Measurements from ENCODE around the gene AMACR. TPM values are rescaled to one million over a fixed set of nuclear protein-coding genes. Genes with fewer than 3 reads are reported as not detected.
A peak's percentile ranks its signal among the peaks of the same experiment; 100 is the strongest.

AMACR gene
- total and polyA plus RNA-seq, 9 of the 15 experiments (the other 6 are each of a cell fraction or from before 2014, with no cell fraction given): 0.72 to 4.6 (median 4.0) TPM

- 81% methylated on average over 4 of the region's 4 CpGs for WGBS (ENCODE audit: insufficient coverage, low coverage, missing lambda C conversion rate)
- CTCF ChIA-PET (ENCODE audit: low intra/inter-chr PET ratio): no interaction called here
- in situ Hi-C loops (cut with MboI) (loop anchor here (10.0 kb wide), 1 partner anchor 445 kb away; no protein-coding TSS in a partner anchor), intact Hi-C loops (cut with micrococcal nuclease) (loop anchor here (5.0 kb wide), 1 partner anchor 452 kb away; no protein-coding TSS in a partner anchor)
- no peaks in the 10 kb centered on the region for H3K27me3 ChIP-seq (ENCODE audit: control insufficient read depth in 2 of 2, insufficient read depth in 2 of 2, low read length in 2 of 2)
- H3K79me2 ChIP-seq (ENCODE audit: control insufficient read depth, insufficient read depth, low read length): no peaks in the 10 kb centered on the region
- no peak overlapping the region for H3K9ac ChIP-seq (ENCODE audit: insufficient read depth in 1 of 2, low read depth in 2 of 2, low read length in 2 of 2)
- no peaks in the 10 kb centered on the region for H3K9me3 ChIP-seq (replicated peaks; ENCODE audit: control insufficient read depth, insufficient read depth, low read depth, low read length)
- no peaks in the 10 kb centered on the region for H3K4me1 ChIP-seq (replicated peaks in 1 of 2; ENCODE audit: control insufficient read depth in 2 of 2, insufficient read depth in 2 of 2, low read length in 2 of 2)
- H3K27ac ChIP-seq (ENCODE audit: extremely low read depth, low read depth, low read length): no peak overlapping the region
- H2AFZ ChIP-seq (ENCODE audit: low read depth, low read length): no peak overlapping the region
- BruUV-seq (replicated peaks): no TSS peak
- POLR2A ChIA-PET: interaction anchor here (0.7 kb wide), 1 partner anchor 24 kb away, joined by 3 read pairs; no protein-coding TSS in a partner anchor
- H4K20me1 ChIP-seq (replicated peaks; ENCODE audit: control insufficient read depth, insufficient read depth, low read length): no peaks in the 10 kb centered on the region
- FAIRE-seq: no peak
- no peak overlapping the region for H3K4me3 ChIP-seq
- no peak overlapping the region for H3K4me2 ChIP-seq (ENCODE audit: insufficient read depth, low read length)
- ATAC-seq: no peak
- no peaks in the 10 kb centered on the region for H3K36me3 ChIP-seq (ENCODE audit: control insufficient read depth, insufficient read depth, low read length)
- DNase-seq (ENCODE audit: extremely low read depth in 1 of 4, low spot score in 3 of 4): no peak
- no peaks in the 10 kb centered on the region for H3K9me1 ChIP-seq (ENCODE audit: control insufficient read depth, insufficient read depth, low read length)
- TF ChIP-seq ZNF143 (CRISPR knock-in tag; IDR thresholded peaks at IDR 0.05) (no peak), ZNF354B (CRISPR knock-in tag; IDR thresholded peaks at IDR 0.05) (no peak), C11orf30 (IDR thresholded peaks at IDR 0.05; ENCODE audit: low read depth) (peak; percentile 93), MAFF (IDR thresholded peaks at IDR 0.05; ENCODE audit: low read length) (peak; percentile 95), HDAC3 (IDR thresholded peaks at IDR 0.05; ENCODE audit: borderline replicate concordance, partially characterized antibody) (no peak), THRB (CRISPR knock-in tag; conservative IDR thresholded peaks at IDR 0.05) (no peak), FUS (optimal IDR thresholded peaks at IDR 0.05; ENCODE audit: low read depth, low read length) (no peak), LARP7 (IDR thresholded peaks at IDR 0.05) (no peak), TFAM (CRISPR knock-in tag; conservative IDR thresholded peaks at IDR 0.05) (no peak), PCBP2 (IDR thresholded peaks at IDR 0.05; ENCODE audit: low read depth, low read length, poor library complexity, severe bottlenecking) (no peak), ZNF12 (CRISPR knock-in tag; IDR thresholded peaks at IDR 0.05) (no peak), RREB1 (CRISPR knock-in tag; IDR thresholded peaks at IDR 0.05) (no peak), GATAD2B (IDR thresholded peaks at IDR 0.05; ENCODE audit: borderline replicate concordance) (no peak), NFYB (IDR thresholded peaks at IDR 0.05; ENCODE audit: extremely low read depth, insufficient read length) (no peak), NFE2 (IDR thresholded peaks at IDR 0.05; ENCODE audit: low read depth) (peak; percentile 60), XRCC3 (IDR thresholded peaks at IDR 0.05) (no peak), ZBTB17 (CRISPR knock-in tag; IDR thresholded peaks at IDR 0.05) (no peak), MAFK (IDR thresholded peaks at IDR 0.05; ENCODE audit: low read length) (peak; percentile 96), ZNF561 (CRISPR knock-in tag; conservative IDR thresholded peaks at IDR 0.05) (no peak)
Measured at GRCh38 chr5:33999978-34000377, 7.9 kb downstream of the AMACR start.

Data from K562 (cell line).